CD4-positive, alpha-beta T cell treated with Interleukin-4 for 1 hour (primary cell): ENCODE data around the gene RNASE1.
"Not testable (repeated sequence)": the region's sequence is repeated elsewhere in the genome, so short reads cannot be mapped to it uniquely, and the experiment has no call there.

Source experiments
- DNase-seq, 2 donors: peaks; one replicate each; pipeline ENCODE4 v3.0.0-alpha.2; 2020 to 2022

Gene RNASE1

GRCh38 chr14:20769421-20769820 is 33.2 kb downstream of the RNASE1 start:
- DNase-seq: no peak

- no peak for DNase-seq
Measured at GRCh38 chr14:20768593-20768892, 34.1 kb downstream of the RNASE1 start.

- DNase-seq: no peak
Measured at GRCh38 chr14:20760950-20761349, 41.7 kb downstream of the RNASE1 start.

GRCh38 chr14:20759465-20759864 is 43.2 kb downstream of the RNASE1 start:
- not testable (repeated sequence) for DNase-seq

GRCh38 chr14:20757965-20758364 is 44.7 kb downstream of the RNASE1 start:
- DNase-seq: peak; percentile 32 to 44

- no peak for DNase-seq
Measured at GRCh38 chr14:20755037-20755436, 47.6 kb downstream of the RNASE1 start.

GRCh38 chr14:20754308-20754707 is 48.3 kb downstream of the RNASE1 start:
- no peak for DNase-seq

GRCh38 chr14:20751963-20752562 is 50.6 kb downstream of the RNASE1 start:
- no peak for DNase-seq
